ENCODE data around the gene MKRN1.
"Not testable (repeated sequence)": the region's sequence is repeated elsewhere in the genome, so short reads cannot be mapped to it uniquely, and the experiment has no call there.

Gene MKRN1

GRCh38 chr7:140485500-140486265, 6.4 kb upstream of the MKRN1 start:
- no peak for DNase-seq (ENCODE audit: low spot score)

- DNase-seq (ENCODE audit: low spot score), result no peak
These were observed 5.7 kb upstream of the MKRN1 start for GRCh38 chr7:140484951-140485499.

- DNase-seq (ENCODE audit: low spot score), result no peak
These were observed 5.2 kb upstream of the MKRN1 start for GRCh38 chr7:140484479-140484878.

- no peak for DNase-seq (ENCODE audit: low spot score)
These were observed 407 bp upstream of the MKRN1 start for GRCh38 chr7:140479739-140480084.

DNA sequence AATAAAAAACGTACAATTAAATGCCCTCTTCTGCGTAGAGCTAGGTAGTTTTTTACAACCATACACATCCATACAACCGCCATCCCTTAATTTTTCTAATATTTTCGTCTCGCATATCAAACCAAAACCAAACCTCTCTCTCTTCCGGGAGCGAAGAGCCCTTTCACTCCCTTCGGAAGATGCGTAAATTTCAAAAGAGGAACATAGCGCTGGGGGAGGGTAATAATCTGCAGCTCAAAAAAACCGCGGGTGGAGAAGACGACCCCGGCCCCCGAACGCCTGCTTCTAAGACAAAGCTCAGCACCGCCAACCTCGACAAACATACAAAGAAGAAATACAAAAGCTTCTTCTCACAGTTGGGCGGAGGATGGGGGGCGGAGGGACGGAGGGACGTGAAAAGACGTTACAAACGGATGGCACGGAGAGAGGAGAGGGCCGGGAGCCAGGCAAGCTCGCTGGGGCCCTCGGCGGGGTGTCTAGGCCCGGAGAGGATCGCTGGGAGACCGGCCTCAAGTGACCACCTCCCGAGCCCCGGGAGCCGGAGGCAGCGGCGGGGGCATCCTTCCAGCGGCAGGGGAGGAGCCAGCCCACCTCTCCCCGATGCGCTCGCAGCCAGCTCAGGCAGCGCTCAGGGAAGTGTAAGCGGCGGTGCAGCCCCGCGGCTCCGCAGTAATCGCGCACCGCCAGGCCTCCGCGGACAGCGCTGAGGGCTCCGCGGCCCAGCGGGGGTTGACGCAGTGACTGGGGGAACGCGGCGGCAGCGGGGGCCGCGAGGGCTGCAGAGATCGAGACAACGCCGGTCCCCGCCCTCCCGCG, 851 bp downstream of the MKRN1 start:
- peak; percentile 35 for DNase-seq (ENCODE audit: low spot score)

DNA sequence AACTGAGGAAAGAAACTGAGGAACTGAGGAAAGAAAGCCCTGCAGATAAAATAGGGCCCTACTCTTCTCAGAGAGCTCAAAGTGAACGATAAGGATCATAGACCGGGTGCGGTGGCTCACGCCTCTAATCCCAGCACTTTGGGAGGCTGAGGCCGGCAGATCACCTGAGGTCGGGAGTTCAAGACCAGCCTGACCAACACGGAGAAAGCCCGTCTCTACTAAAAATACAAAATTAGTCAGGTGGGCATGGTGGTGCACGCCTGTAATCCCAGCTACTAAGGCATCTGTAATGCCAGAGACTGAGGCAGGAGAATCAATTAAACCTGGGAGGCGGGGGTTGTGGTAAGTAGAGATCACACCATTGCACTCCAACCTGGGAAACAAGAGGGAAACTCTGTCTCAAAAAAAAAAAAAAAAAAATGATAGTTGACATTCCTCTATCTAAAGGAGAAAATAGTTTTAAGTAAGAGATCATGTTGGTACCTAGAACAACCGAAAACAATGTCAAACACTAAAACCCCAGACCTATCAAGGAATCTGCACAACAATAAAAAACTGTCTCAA, 2.5 kb downstream of the MKRN1 start:
- DNase-seq (ENCODE audit: low spot score), result no peak

DNA sequence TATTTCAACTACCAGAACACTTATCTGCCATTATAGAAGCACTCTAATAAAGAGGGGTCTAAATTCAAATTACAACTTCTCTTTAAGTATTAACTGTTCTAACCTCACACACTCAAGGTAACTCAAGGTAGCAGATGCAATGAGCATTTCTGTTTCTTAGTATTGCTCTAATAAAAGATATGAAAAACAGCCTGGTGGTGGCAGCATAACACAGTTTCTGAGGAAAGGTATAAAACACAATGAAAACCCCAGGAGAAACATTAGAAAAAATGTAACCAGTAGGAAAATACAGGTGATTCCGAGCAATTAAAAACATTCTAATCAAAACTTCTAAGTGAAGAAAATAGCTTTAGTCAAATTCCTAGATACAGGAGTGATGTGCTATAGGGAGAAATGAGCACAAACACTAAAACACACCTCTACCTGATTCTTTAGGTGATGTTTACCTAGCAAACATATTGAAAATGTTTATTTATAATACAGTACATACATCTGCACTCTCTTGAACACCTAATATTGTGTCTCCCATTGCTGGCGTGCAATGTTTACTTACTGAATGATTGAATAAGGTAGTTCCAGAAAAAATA, 3.5 kb downstream of the MKRN1 start:
- DNase-seq (ENCODE audit: low spot score), result peak; percentile 56

- DNase-seq (ENCODE audit: low spot score), result no peak
These were observed 16.2 kb downstream of the MKRN1 start for GRCh38 chr7:140463111-140463510.

- DNase-seq (ENCODE audit: low spot score), result no peak
These were observed 20.4 kb downstream of the MKRN1 start for GRCh38 chr7:140458916-140459315.

- no peak for DNase-seq (ENCODE audit: low spot score)
These were observed 21.1 kb downstream of the MKRN1 start for GRCh38 chr7:140458201-140458600.

- DNase-seq (ENCODE audit: low spot score), result no peak
These were observed 22.7 kb downstream of the MKRN1 start for GRCh38 chr7:140456551-140457051.

- DNase-seq (ENCODE audit: low spot score), result no peak
These were observed 23.6 kb downstream of the MKRN1 start for GRCh38 chr7:140455743-140456142.

DNA sequence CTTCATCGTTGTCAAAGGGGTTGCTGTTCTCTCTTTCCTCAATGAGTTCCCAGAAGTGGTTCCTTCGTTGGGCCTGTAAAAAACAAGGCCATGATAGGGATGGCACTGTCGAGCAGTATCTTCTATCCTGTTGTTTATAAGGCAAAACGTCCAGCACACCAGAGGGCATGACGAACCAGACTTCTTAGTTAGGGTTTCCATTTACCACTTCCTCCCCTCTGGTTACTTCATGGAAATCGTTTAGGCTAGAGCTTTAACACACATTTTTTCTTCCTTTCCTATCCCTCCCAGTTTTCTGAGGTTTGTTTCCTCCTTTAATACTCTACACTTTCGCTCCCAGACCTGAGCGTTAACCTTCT, 24.7 kb downstream of the MKRN1 start:
- DNase-seq (ENCODE audit: low spot score), result no peak

GRCh38 chr7:140453785-140454656, 25.3 kb downstream of the MKRN1 start:
- not testable (repeated sequence) for DNase-seq (ENCODE audit: low spot score)

DNA sequence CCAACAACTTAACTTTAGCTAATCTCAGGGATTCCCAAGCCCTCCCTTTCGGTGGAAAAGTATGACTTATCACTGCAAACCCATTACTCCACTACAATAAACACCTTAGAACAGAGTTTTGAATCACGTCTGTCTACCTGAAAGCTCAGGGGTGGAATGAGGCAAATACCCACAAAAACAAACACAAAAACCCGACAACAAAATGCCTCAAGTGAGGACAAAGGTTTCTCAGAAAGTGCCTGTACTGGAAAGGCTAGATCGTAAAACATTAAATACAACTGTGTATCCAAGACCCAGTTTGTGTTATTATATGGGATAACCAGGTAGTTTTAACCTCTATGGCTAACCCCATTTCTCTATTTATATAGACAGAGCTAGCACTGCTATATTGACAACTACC, 26.0 kb downstream of the MKRN1 start:
- no peak for DNase-seq (ENCODE audit: low spot score)

GRCh38 chr7:140451716-140452115, 27.6 kb downstream of the MKRN1 start:
- DNase-seq (ENCODE audit: low spot score), result no peak

GRCh38 chr7:140448781-140449480, 30.4 kb downstream of the MKRN1 start:
- no peak for DNase-seq (ENCODE audit: low spot score)

DNA sequence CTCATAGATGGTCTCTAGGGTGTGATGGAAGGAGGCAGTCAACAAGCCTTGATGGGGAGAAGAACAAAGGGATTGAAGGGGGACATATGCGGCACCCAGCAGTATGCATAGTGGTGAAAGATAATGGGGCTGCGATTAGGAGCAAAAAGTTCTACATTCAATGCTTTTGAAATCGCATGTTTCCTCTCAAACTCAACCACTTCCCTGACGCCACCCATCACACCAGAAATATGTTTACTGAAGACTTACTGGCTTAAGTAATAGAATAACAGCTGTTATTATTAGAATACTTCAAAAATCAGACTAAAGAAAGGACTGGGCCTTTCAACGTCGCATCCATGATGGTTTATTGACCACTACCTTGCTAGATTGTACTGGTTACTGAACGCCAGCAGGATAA, 31.5 kb downstream of the MKRN1 start:
- no peak for DNase-seq (ENCODE audit: low spot score)

DNA sequence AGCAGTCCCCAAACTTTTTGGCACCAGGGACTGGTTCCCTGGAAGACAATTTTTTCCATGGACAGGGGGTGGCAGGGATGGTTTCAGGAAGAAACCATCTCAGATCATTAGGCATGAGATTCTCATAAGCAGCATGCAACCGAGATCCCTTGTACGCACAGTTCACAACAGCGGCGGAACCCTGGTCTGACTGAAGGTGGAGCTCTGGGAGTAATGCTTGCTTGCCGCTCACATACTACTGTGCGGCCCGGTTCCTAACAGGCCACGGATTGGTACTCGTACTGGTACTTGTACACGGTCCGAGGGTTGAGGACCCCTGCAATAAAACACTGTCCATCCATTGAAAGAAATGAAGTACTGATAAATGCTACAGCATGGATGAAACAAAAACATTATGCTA, 32.8 kb downstream of the MKRN1 start:
- DNase-seq (ENCODE audit: low spot score), result no peak

- DNase-seq (ENCODE audit: low spot score), result no peak
These were observed 37.8 kb downstream of the MKRN1 start for GRCh38 chr7:140441519-140441918.

DNA sequence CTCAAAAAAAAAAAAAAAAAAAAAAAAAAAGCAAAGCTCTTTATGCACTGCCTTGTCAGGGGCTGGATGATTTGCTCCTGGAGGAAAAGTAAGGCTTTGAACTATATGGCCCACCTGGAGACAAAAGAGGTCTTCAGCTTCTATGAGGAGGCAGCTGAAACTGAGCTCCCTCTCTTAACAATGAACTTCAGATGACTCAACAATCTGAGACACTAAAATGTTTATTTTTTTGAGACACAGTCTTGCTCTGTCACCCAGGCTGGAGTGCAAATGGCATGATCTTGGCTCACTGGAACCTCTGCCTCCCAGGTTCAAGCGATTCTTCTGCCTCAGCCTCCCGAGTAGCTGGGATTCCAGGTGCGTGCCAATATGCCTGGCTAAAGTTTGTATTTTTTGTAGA, 38.7 kb downstream of the MKRN1 start:
- no peak for DNase-seq (ENCODE audit: low spot score)
